NCI-H1694 treated with DMSO at 0.1 percent for 48 hours (cell line): Measurements from ENCODE around the gene GATAD2A.

Experiments used
- DNase-seq: peaks from one replicate; lab custom pipeline; 2025; lab: John Stamatoyannopoulos, UW

GATAD2A gene

GRCh38 chr19:19421299-19421696, 15.8 kb downstream of the GATAD2A start:
- DNase-seq: no peak

DNA sequence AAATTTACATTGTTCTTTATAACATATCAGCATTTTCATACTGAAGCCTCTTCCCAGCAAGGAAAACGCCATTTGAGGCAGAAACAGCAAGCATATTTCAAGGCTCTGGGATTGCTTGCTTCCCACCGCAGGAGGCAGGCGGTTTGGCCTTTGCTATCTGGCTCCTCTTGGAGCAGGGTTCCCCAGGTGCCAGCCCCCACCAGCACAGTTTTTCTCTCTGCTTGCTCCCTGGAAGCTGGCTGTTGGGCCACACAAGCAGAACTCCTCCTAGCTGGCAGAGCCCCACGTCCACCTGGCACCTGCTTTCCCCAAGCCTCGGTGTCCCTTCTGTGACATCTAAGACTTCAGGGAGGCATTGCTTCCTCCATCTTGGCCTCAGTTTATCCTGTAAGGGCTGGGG, 16.7 kb downstream of the GATAD2A start:
- no peak for DNase-seq

DNA sequence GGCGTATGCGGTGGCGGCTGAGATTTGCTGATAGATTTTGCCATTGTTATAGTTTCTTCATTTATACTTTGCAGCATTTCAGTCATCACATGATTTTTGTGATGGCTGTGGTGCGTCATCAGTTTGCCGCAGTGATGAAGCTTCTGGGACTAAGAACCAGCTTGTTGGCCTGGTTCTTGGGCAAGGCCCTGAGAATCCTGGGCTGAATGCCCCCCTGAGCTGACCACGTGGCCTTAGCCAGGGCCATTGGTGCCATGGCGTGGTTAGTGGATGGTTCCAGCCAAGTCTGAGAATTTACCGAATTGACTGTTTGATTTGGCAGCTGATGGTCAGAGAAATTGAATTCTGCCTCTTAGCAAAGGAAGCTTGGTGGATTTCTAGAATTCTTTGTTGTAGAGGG, 17.8 kb downstream of the GATAD2A start:
- DNase-seq: no peak

DNA sequence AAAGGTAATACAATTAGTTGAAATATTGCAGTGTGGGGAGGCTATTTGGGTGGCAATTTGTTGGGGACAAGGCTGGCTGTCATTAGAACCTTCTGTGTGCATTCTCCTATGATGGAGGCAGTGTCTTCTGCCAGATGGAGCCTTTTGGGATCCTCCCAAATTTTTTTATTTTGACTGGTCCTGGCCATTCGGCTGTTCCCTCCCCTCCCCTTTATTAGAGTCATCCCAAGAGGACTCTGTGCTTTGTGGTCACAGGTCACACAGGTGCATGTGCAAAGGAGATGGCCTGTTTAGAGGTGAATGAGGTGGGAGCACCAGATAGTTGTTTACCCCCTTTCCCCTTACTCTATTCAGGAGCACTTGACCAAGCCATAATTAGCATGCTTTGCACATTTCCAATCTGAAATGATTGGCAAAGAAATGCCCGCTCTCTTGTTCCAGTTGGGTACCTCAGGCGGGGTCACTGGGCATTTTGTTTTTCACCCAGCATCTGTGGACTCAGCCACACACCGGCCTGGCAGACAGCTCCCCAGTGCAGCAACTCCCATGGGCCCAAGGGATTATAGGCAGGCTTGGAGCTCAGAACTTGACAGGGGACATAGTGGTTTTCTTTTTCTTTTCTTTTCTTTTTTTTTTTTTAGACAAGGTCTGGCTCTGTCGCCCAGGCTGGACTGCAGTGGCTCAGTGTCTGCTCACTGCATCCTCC, 19.8 kb downstream of the GATAD2A start:
- DNase-seq: no peak

DNA sequence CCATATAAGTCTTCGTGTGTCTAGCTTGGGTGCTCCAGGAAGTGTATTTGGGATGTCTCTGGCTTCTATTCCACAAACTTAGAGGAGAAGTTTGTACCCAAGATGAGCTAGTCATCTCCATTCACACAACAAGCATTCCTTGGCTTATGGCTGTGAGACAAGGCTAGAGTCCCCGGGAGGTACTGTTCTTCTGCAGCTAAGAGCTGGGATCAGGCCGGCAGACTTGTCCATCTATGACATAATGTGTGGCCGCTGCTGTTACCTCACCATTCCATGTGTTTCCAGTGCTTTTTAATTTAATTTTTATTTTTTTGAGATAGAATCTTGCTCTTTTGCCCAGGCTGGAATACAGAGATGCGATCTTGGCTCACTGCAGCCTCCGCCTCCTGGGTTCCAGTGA, 20.7 kb downstream of the GATAD2A start:
- DNase-seq: no peak

DNA sequence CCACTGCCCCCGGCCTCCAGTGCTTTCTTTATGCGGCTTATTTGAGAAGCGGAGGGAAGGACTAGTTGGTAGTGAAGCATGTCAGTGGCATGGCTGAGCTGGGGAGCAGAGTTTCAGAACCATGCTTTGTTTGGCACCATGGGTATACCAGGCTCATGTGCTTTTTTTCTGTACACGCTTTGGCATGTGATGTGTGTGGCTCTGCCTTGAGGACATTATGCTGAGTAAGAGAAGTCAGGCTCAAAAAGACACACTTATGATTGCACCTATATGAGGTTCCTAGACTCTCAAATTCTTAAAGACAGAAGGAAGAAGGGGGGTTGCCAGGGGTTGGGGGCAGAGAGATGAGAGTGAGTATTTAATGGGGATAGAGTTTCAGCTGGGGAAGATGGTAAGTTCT, 21.3 kb downstream of the GATAD2A start:
- DNase-seq: no peak

GRCh38 chr19:19427302-19427701, 21.8 kb downstream of the GATAD2A start:
- no peak for DNase-seq

DNA sequence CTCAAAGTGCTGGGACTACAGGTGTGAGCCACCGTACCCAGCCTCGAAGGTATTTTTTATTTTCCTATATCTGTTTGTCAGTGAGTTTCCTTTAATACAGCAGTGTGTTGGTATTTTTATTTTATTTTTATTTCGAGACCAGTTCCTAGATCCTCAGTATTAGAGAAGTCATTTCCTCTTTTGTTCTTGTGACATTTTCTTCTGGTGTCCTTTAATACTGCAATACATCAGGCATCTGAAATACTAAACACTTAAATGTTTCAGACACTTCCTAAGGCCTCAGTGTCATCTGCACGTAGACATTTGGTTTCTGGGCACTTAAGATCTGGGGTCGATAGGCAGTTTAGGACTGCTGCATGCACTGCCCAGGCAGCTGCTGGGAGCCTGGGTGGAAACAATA, 22.5 kb downstream of the GATAD2A start:
- DNase-seq: no peak

GRCh38 chr19:19428746-19429145, 23.3 kb downstream of the GATAD2A start:
- DNase-seq: no peak

DNA sequence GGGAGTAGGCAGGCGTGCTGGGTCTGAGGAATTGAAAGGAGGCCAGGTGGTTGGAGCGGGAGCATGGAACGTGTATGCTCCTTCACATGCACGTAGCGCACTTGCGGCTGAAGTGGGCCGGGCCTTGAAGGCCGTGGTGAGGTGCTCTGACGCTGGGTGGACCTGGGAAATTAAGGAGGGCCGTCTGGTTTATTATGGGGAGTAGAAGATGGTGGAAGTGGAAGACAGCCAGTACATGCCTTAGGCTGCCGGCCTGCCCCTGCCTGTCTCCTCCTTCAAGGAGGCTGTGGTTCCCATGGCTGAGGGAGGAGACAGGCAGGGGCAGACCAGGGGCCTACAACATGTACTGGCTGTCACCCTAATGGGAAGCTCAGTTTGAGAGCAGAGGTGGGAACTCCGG, 23.9 kb downstream of the GATAD2A start:
- DNase-seq: no peak

DNA sequence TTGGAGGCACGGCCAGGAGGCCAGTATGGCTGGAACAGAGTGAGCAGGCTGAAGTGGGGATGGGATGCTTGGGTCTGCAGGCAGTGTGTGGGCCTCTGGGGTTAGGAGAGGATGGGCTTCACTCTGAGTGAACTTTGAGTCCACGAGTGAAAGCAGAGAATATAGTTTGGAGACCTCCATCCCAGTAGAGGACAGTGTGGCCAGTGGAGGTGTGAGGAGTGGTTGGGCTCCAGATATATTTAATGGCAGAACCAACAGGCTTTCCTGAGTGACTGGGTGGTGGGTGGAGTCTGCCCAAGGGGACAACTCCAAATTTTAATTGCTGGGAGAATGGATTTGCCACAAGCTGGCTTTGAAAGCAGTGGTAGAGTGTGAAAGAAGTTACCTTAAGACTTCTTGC, 27.3 kb downstream of the GATAD2A start:
- DNase-seq: no peak

DNA sequence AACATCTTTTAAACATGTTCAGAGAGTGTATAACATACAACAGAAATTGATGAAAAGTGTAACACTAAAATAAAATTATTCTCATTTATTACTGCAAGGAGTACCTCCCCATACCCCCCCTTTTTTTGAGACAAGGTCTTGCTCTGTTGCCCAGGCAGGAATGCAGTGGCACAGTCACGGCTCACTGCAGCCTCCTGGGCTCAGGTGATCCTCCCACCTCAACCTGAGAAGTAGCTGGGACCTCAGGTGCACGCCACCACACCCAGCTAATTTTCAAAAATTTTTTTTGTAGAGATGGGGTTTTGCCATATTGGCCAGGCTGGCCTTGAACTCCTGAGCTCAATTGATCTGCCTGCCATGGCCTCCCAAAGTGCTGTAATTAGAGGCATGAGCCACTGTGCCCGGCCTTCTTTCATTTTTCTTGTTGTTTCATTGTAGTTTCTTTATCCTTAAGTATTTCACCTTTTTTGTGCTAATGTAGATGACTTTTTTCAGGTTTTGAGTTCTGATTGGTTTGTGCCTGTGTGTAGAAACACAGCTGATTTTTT, 28.3 kb downstream of the GATAD2A start:
- DNase-seq: no peak

GRCh38 chr19:19434483-19435045, 29.1 kb downstream of the GATAD2A start:
- DNase-seq: no peak

DNA sequence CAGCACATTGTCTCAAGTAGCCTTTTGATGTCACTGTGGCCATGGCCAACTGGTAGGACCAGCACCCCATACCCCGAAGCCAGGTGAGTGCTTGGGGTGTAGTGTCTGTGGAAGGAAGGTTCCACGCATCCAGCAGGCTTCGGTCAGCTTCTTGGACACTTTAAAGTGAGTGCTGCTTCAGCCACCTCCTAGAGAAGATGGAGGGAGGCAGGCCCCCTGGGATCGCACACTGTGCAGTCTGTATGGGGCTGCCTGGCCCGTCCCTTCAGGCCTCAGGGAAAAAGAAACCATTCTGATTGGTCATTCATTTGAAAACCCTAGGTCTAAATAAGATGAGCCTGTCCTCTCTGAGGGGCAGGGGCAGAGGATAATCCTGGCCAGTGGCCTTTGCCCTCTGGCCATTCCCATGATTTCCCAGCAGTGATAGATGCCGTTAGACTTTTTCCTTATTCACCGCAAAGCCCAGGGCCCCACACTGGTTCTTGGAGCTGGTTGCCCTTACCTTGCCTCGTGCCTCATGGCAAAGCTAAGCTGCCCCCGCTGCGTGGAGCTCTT, 30.7 kb downstream of the GATAD2A start:
- no peak for DNase-seq

DNA sequence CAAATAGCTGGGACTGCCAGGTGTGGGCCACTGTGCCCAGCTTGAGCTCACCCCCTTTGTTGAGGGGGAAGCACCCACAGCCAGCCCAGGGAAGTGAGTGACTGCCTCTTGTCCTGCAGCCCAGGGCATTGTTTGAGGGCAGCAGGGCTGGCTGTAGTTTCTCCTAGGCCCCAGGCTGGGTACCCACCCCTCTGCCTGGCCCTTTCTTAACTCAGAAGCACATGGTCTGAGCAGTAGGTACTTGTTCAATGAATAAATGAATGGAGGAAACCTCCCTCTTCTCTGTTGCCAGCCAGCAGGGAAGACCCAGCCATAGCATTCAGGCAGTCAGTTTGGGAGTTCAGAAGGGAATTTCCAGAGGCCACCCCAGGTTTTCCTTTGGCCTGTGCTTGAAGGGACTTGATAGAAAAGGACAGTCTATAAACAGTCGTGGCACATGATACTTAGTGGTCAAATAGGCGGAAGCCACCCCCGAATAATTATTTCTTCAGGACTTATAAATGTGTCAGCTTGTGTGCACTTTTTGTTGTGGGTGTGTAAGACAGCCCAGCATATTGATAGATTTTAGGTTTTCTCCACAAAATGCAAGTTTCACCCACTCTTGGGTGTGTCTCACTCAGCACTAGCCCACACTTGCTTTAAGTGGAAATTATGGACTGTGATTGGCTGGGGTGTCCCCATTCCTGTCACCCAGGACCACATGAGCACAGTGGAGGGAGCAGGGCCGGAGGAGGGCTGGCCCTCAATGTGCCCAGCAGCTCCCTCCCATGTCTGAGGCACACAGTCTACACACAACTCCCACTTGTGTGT, 33.1 kb downstream of the GATAD2A start:
- no peak for DNase-seq

DNA sequence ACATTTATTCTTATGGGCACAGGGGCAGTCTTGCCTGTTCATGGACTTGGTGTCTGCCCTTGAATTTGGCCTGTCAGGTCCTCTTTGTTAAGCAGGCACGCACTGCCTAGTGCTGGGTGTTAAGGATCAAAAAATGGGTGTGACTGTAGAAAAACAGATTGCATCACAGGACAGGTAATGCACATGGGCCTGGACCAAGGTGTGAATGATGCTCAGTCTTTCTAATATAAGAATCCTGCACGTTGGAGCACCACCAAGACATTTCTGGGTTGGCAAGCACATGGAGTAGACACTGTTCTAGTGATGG, 33.7 kb downstream of the GATAD2A start:
- no peak for DNase-seq

DNA sequence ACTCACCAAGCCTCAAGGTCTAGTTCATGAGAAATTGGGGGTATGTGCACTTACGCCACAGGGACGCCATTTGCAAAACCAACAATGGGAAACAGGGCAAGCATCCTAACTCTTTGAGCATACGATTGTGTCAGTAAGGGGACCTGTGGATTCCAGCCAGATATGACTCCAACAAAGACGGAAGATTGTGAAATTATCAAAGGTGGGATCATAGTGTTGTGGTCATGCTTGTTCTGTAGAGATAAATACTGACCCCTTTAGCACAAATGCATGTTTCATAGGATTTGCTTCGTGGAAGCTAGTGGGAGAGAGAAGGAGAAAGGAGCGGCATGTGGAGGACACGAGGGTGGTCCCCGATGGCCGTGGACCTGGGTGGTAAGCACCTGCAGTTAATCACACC, 37.8 kb downstream of the GATAD2A start:
- DNase-seq: no peak

- DNase-seq: no peak
These were observed 38.6 kb downstream of the GATAD2A start for GRCh38 chr19:19443902-19444680.

DNA sequence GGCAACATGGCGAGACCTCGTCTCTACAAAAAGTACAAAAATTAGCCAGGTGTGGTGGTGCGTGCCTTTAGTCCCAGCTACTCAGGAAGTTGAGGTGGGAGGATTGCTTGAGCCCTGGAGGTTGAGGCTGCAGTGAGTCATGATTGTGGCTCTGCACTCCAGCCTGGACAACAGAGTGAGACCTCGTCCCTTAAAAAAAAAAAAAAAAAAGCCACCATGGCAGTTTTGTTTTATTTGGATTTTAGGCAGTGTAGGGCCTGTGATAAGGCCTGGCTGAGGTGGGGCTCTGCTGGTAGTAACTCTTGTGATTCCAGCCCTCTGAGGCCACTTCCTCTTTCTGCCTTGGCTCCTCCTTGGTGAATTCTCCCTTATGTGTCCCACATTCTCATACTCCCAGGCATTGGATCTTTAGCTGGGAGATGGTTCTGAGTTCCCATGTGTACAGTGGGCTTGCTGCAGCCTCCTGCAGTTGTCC, 39.2 kb downstream of the GATAD2A start:
- no peak for DNase-seq

DNA sequence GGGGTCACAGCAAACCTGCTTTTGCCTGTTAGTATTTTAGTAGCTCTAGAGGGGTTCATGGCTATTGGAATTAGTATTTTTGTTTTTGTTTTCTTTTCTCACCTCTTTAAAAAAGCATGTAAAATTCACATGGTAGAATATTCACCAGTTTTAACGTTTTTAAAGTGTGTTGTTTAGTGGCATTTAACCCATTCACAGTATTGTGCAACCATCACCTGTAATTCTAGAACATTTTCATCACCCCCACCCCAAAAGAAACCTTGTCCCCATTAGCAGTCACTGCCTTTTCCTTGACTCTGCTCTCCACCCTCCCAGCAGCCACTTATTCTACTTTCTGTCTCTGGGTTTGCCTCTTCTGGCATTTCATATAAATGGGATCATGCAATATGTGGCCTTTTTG, 39.8 kb downstream of the GATAD2A start:
- DNase-seq: no peak

DNA sequence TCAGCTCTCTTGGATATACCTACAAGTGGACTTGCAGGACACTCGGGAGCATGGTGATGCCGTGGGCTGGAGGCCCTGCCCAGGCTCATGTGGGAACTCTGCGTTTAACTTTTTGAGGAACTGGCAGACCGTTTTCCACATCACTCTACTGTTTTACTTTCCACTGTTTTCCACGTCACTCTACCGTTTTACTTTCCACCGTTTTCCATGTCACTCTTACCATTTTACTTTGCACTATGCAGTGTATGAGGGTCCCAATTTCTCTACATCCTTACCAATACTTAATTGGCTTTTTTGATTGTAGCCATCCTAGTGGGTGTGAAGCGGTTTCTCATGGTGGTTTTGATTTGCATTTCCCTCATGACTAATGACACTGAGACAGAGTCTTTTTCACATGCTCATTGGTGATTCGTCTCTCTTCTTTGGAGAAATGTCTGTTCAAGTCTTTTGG, 40.5 kb downstream of the GATAD2A start:
- no peak for DNase-seq
